PC-9 (cell line): ENCODE data around the gene KLHDC8A. TPM values are rescaled to one million over a fixed set of nuclear protein-coding genes. Genes with fewer than 3 reads are reported as not detected.

ENCODE experiments used
- BruUV-seq: library from RNA; stranded (reverse); fragments of 400-500 nt; replicated peaks from 2 replicates; lab custom pipeline; 2021; lab: Mats Ljungman, UMichigan
- CTCF ChIA-PET: fragments of 300-600 bp; sonication (Branson Sonifier 250); formaldehyde crosslinking; loops from one replicate; lab custom pipeline; 2022; ENCODE audit warnings: antibody characterized with exemption; lab: Charles Lee
- POLR2A ChIA-PET: fragments of 300-600 bp; sonication (Branson Sonifier 250); formaldehyde crosslinking; loops from one replicate; lab custom pipeline; 2022; ENCODE audit warnings: antibody characterized with exemption; ENCODE audit not compliant: unreplicated experiment; lab: Charles Lee
- DNase-seq, 2 experiments: peaks; one replicate each; pipeline versions ENCODE4 v3.0.0 to v3.0.0-alpha.2; 2015 to 2022; ENCODE audit warnings: mixed read lengths in 1 of 2
- H2AFZ ChIP-seq: fragments of 200-600 bp; sonication (generic); 2 replicates; pipeline ENCODE4 v1.8.1; 2017; ENCODE audit warnings: antibody characterized with exemption
- H3F3A ChIP-seq: fragments of 200-600 bp; sonication (generic); 2 replicates; pipeline ENCODE4 v1.8.1; 2017; ENCODE audit warnings: antibody characterized with exemption, mild to moderate bottlenecking, low read depth; ENCODE audit not compliant: insufficient read depth
- H3K27ac ChIP-seq: fragments of 200-600 bp; sonication (generic); 2 replicates; pipeline ENCODE4 v1.6.1; 2016; ENCODE audit warnings: mixed run types
- H3K27me3 ChIP-seq: fragments of 200-600 bp; sonication (generic); 2 replicates; pipeline ENCODE4 v1.6.1; 2016; ENCODE audit warnings: low read depth, mixed run types; ENCODE audit not compliant: insufficient read depth
- H3K36me3 ChIP-seq: fragments of 200-600 bp; sonication (generic); 2 replicates; pipeline ENCODE4 v1.6.1; 2016; ENCODE audit warnings: low read depth, mixed run types
- H3K4me1 ChIP-seq: fragments of 200-600 bp; sonication (generic); replicated peaks from 2 replicates; pipeline ENCODE4 v1.6.1; 2016; ENCODE audit warnings: mixed run types; ENCODE audit not compliant: insufficient read depth
- H3K4me2 ChIP-seq: fragments of 200-600 bp; sonication (generic); 2 replicates; pipeline ENCODE4 v1.6.1; 2017; ENCODE audit warnings: mixed run types
- H3K4me3 ChIP-seq: fragments of 200-600 bp; sonication (generic); 2 replicates; pipeline ENCODE4 v1.6.1; 2016; ENCODE audit warnings: mixed run types
- H3K79me2 ChIP-seq: fragments of 200-600 bp; sonication (generic); 2 replicates; pipeline ENCODE4 v1.6.1; 2017; ENCODE audit warnings: low read depth, mixed run types
- H3K9me2 ChIP-seq: fragments of 200-600 bp; sonication (generic); 2 replicates; pipeline ENCODE4 v1.8.1; 2017; ENCODE audit warnings: mild to moderate bottlenecking; ENCODE audit not compliant: insufficient read depth
- H3K9me3 ChIP-seq: fragments of 200-600 bp; sonication (generic); 2 replicates; pipeline ENCODE4 v1.8.1; 2016; ENCODE audit warnings: low read depth; ENCODE audit not compliant: insufficient read depth
- H4K20me1 ChIP-seq: fragments of 200-600 bp; sonication (generic); 2 replicates; pipeline ENCODE4 v1.8.1; 2017; ENCODE audit not compliant: insufficient read depth
- EZH2 ChIP-seq: fragments of 200-600 bp; sonication (generic); IDR thresholded peaks from 2 replicates; pipeline ENCODE4 v1.8.0; 2017; ENCODE audit warnings: antibody characterized with exemption, low read depth
- intact Hi-C: fragments of 100-400 bp; cut with micrococcal nuclease; formaldehyde crosslinking; loops from one replicate; pipeline ENCODE4 v1.10.0; 2022; ENCODE audit not compliant: unreplicated experiment
- total RNA-seq: library from RNA; stranded (reverse); gene quantifications from 2 replicates; pipeline ENCODE4 v1.2.3, GENCODE V29; 2021
- TF ChIP-seq, protein P1 (sequence below): fragments of 200-600 bp; sonication (generic); conservative IDR thresholded peaks from 2 replicates; pipeline ENCODE4 v1.6.1; 2017; ENCODE audit warnings: mixed run types, antibody characterized with exemption, mild to moderate bottlenecking, moderate library complexity

KLHDC8A gene
- total RNA-seq, 1 experiment from 2014 or later, result not detected

- BruUV-seq, result no TSS peak
- no peak overlapping the region for H3K27ac ChIP-seq
- no peak overlapping the region for H2AFZ ChIP-seq
- H3K4me1 ChIP-seq, result peaks cover 3% of the 10 kb centered on the region
- no peak for TF ChIP-seq EZH2
- TF ChIP-seq, protein P1, sequence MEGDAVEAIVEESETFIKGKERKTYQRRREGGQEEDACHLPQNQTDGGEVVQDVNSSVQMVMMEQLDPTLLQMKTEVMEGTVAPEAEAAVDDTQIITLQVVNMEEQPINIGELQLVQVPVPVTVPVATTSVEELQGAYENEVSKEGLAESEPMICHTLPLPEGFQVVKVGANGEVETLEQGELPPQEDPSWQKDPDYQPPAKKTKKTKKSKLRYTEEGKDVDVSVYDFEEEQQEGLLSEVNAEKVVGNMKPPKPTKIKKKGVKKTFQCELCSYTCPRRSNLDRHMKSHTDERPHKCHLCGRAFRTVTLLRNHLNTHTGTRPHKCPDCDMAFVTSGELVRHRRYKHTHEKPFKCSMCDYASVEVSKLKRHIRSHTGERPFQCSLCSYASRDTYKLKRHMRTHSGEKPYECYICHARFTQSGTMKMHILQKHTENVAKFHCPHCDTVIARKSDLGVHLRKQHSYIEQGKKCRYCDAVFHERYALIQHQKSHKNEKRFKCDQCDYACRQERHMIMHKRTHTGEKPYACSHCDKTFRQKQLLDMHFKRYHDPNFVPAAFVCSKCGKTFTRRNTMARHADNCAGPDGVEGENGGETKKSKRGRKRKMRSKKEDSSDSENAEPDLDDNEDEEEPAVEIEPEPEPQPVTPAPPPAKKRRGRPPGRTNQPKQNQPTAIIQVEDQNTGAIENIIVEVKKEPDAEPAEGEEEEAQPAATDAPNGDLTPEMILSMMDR, result peak; percentile 88
- no peaks in the 10 kb centered on the region for H3K9me2 ChIP-seq
- no peak overlapping the region for H3K4me2 ChIP-seq
- no peaks in the 10 kb centered on the region for H3K79me2 ChIP-seq
- H3K9me3 ChIP-seq, result no peaks in the 10 kb centered on the region
- no peaks in the 10 kb centered on the region for H3F3A ChIP-seq
- no peaks in the 10 kb centered on the region for H3K36me3 ChIP-seq
- peak; percentile 63 to 85 for DNase-seq
- CTCF ChIA-PET, result interaction anchor here (0.6 to 2.8 kb wide), 14 partner anchors 16 to 253 kb away, joined by 3 to 14 read pairs (median 4); no protein-coding TSS in a partner anchor
- intact Hi-C loops, result loop anchor here (1.0 to 5.0 kb wide), 4 partner anchors 62 to 322 kb away; no protein-coding TSS in a partner anchor
- peaks cover under 1% of the 10 kb centered on the region; the same call in 1 of the 2 replicates for H3K27me3 ChIP-seq
- H3K4me3 ChIP-seq, result no peak overlapping the region
- POLR2A ChIA-PET, result interaction anchor here (0.6 kb wide), 1 partner anchor 88 kb away, joined by 7 read pairs; no protein-coding TSS in a partner anchor
- no peaks in the 10 kb centered on the region for H4K20me1 ChIP-seq
Observed at GRCh38 chr1:205335692-205336091, 21.0 kb downstream of the KLHDC8A start.

DNA sequence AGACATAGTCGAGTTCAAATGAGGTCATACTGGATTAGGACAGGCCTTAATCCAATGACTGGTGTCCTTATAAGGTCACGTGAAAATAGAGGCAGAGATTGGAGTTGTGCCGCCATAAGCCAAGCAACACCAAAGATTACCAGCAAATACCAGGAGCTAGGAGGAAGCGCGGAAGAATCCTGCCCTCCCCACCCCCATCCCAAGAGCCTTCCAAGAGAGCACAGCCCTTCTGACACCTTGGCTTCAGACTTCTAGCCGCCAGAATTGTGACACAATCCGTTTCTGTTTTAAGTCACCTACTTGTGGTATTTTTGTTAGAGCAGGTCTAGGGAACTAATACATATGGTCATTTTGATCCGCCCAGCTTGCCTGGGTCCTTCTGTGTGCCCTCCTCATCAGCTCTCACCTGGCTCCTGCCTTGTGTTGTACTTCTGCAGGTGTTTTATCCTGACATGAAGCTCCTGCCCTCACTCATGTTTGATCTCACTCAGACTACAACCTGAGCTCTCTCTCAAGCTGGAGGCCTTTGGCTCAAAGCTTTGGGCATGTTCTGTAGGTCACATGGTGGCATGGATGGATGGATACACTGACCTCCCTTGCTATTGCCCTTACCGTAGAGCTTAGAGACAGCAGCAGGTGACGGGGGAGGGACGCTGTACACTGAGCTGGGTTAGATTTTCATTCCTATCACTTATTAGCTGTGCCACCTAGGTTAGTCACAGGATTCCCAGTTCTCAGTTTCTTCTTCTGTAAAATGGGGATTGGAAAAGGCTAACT lies 24.5 kb downstream of the KLHDC8A start:
- ChIA-PET POLR2A (interaction anchor here (0.6 to 0.7 kb wide), 2 partner anchors 98 to 109 kb away, joined by 4 to 5 read pairs; no protein-coding TSS in a partner anchor), CTCF (interaction anchor here (0.6 to 1.5 kb wide), 2 partner anchors 134 to 153 kb away, joined by 3 to 5 read pairs; no protein-coding TSS in a partner anchor)
- Histone ChIP-seq H3K4me2 (no peak overlapping the region), H3K79me2 (no peaks in the 10 kb centered on the region), H3K27ac (no peak overlapping the region), H3F3A (no peaks in the 10 kb centered on the region), H3K9me3 (no peaks in the 10 kb centered on the region), H2AFZ (no peak overlapping the region), H3K36me3 (no peaks in the 10 kb centered on the region), H3K9me2 (no peaks in the 10 kb centered on the region), H3K4me3 (no peak overlapping the region), H3K27me3 (peaks cover 23% of the 10 kb centered on the region), H3K4me1 (no peaks in the 10 kb centered on the region), H4K20me1 (no peaks in the 10 kb centered on the region)
- no TSS peak for BruUV-seq
- DNase-seq, result no peak
- intact Hi-C loops, result no loop called here
- TF ChIP-seq, protein P1, result no peak
- TF ChIP-seq EZH2, result no peak

GRCh38 chr1:205330150-205330549 lies 26.6 kb downstream of the KLHDC8A start:
- Histone ChIP-seq H3K4me3 (no peak overlapping the region), H2AFZ (no peak overlapping the region), H3K4me1 (peaks cover under 1% of the 10 kb centered on the region), H4K20me1 (no peaks in the 10 kb centered on the region), H3K4me2 (no peak overlapping the region), H3K79me2 (no peaks in the 10 kb centered on the region), H3K27ac (no peak overlapping the region), H3K9me2 (no peaks in the 10 kb centered on the region), H3K9me3 (no peaks in the 10 kb centered on the region), H3F3A (no peaks in the 10 kb centered on the region), H3K36me3 (no peaks in the 10 kb centered on the region), H3K27me3 (peaks cover 25% of the 10 kb centered on the region)
- TF ChIP-seq EZH2, result no peak
- TF ChIP-seq, protein P1, result no peak
- ChIA-PET CTCF (no interaction called here), POLR2A (no interaction called here)
- no peak for DNase-seq
- intact Hi-C loops, result no loop called here
- no TSS peak for BruUV-seq
